Kidney (tissue), 14 donors: ENCODE results near the gene BCAS3. TPM values are rescaled to one million over a fixed set of nuclear protein-coding genes. Genes with fewer than 3 reads are reported as not detected.

Source experiments
- DNase-seq, 5 donors: peaks; one replicate each; pipeline ENCODE4 v3.0.0-alpha.2; 2013 to 2020
- FAIRE-seq: peaks from 2 replicates; lab custom pipeline; 2012; peaks lifted over from hg19 to GRCh38; lab: Jason Lieb, UNC
- H3K27ac ChIP-seq, 2 donors: one replicate each; pipeline ENCODE4 v1.7.0; 2013; ENCODE audit warnings: low read depth in 2 of 2, low read length in 2 of 2, inconsistent platforms in 1 of 2
- H3K27me3 ChIP-seq: one replicate; pipeline ENCODE4 v1.7.1; 2013; ENCODE audit warnings: low read length, inconsistent platforms; ENCODE audit not compliant: control insufficient read depth, insufficient read depth
- H3K36me3 ChIP-seq, 3 donors: one replicate each; pipeline versions ENCODE4 v1.7.0 to v1.7.1; 2013; ENCODE audit warnings: low read length in 3 of 3, control low read depth in 1 of 3, inconsistent platforms in 1 of 3; ENCODE audit not compliant: insufficient read depth in 3 of 3, control insufficient read depth in 2 of 3
- H3K4me1 ChIP-seq, 3 donors: one replicate each; pipeline versions ENCODE4 v1.7.0 to v1.7.1; 2013; ENCODE audit warnings: low read length in 3 of 3, inconsistent platforms in 1 of 3, low read depth in 1 of 3; ENCODE audit not compliant: control insufficient read depth in 2 of 3, insufficient read depth in 2 of 3
- H3K4me3 ChIP-seq, 3 donors: one replicate each; pipeline versions ENCODE4 v1.7.0 to v1.8.1; 2013; ENCODE audit warnings: low read length in 3 of 3, control low read depth in 1 of 3, inconsistent platforms in 1 of 3
- H3K9ac ChIP-seq, 3 donors: one replicate each; pipeline versions ENCODE4 v1.7.0 to v1.7.1; 2013; ENCODE audit warnings: low read length in 3 of 3, control low read depth in 1 of 3, inconsistent platforms in 1 of 3
- H3K9me3 ChIP-seq, 3 donors: one replicate each; pipeline versions ENCODE4 v1.7.0 to v1.7.1; 2013; ENCODE audit warnings: low read length in 3 of 3, control low read depth in 1 of 3, inconsistent platforms in 1 of 3; ENCODE audit not compliant: control insufficient read depth in 2 of 3, insufficient read depth in 1 of 3
- CTCF ChIP-seq: IDR thresholded peaks from 3 replicates; pipeline ENCODE4 v1.5.1; 2012; ENCODE audit warnings: mild to moderate bottlenecking, moderate library complexity, borderline replicate concordance; ENCODE audit not compliant: insufficient read depth; ENCODE audit errors: extremely low read depth
- intact Hi-C: fragments of 100-400 bp; cut with DNase I; formaldehyde crosslinking; loops from one replicate; pipeline ENCODE4 v1.11.1; 2022
- polyA plus RNA-seq: library from polyadenylated mRNA; stranded (reverse); fragments of 350-450 nt; fragmentation: Illumina TruSeq; extraction: RNeasy Lipid Tissue Mini Kit (QIAGEN cat#74804); gene quantifications from one replicate; pipeline ENCODE4 v1.2.3, GENCODE V29; 2014; ENCODE audit warnings: low read depth, low replicate concordance; ENCODE audit not compliant: insufficient read depth
- total RNA-seq: library from RNA; stranded (reverse); fragmentation: NEBNext Ultra II Directional; extraction: Animal tissue kit (Norgen Biotek cat#: 25700); gene quantifications from one replicate; pipeline ENCODE4 v1.2.1, GENCODE V29; 2021
- donor health status: control.
- donor health status: control.
- donor health status: control.
- donor health status: control.
- donor health status: control.
- donor health status: DM: yes; HTN: yes; CAD: no.
- donor health status: Normal renal cell carcinoma (clear cell type).

The BCAS3 gene
- total and polyA plus RNA-seq, 2 donors from 2014 or later, result 18.3 to 44.1 TPM

- no peak for FAIRE-seq
- no peak overlapping the region for H3K9ac ChIP-seq
- no peak overlapping the region for H3K4me3 ChIP-seq
- no peak for DNase-seq
- intact Hi-C loops, result no loop called here
- H3K4me1 ChIP-seq, result no peaks in the 10 kb centered on the region
- no peaks in the 10 kb centered on the region for H3K36me3 ChIP-seq
- H3K27me3 ChIP-seq, result no peaks in the 10 kb centered on the region
- H3K27ac ChIP-seq, result no peak overlapping the region
- no peaks in the 10 kb centered on the region for H3K9me3 ChIP-seq
- no peak for TF ChIP-seq CTCF
Observed at GRCh38 chr17:60819447-60820130, 141.9 kb downstream of the BCAS3 start.

- Histone ChIP-seq H3K27me3 (no peaks in the 10 kb centered on the region), H3K4me3 (no peak overlapping the region), H3K9me3 (no peaks in the 10 kb centered on the region), H3K27ac (no peak overlapping the region), H3K36me3 (no peaks in the 10 kb centered on the region), H3K9ac (no peak overlapping the region), H3K4me1 (no peaks in the 10 kb centered on the region)
- intact Hi-C loops, result no loop called here
- FAIRE-seq, result no peak
- no peak for DNase-seq
- no peak for TF ChIP-seq CTCF
Observed at GRCh38 chr17:60823515-60823914, 145.9 kb downstream of the BCAS3 start.

GRCh38 chr17:60825351-60825750 lies 147.7 kb downstream of the BCAS3 start:
- Histone ChIP-seq H3K36me3 (no peaks in the 10 kb centered on the region), H3K27me3 (no peaks in the 10 kb centered on the region), H3K27ac (no peak overlapping the region), H3K4me1 (no peaks in the 10 kb centered on the region), H3K9me3 (no peaks in the 10 kb centered on the region), H3K9ac (no peak overlapping the region), H3K4me3 (no peak overlapping the region)
- TF ChIP-seq CTCF, result no peak
- intact Hi-C loops, result no loop called here
- DNase-seq (no peak), FAIRE-seq (peak; percentile 46)

- no peak for DNase-seq
- Histone ChIP-seq H3K27me3 (no peaks in the 10 kb centered on the region), H3K27ac (no peak overlapping the region), H3K4me3 (no peak overlapping the region), H3K9me3 (no peaks in the 10 kb centered on the region), H3K9ac (no peak overlapping the region), H3K36me3 (no peaks in the 10 kb centered on the region), H3K4me1 (no peaks in the 10 kb centered on the region)
- intact Hi-C loops, result no loop called here
- no peak for TF ChIP-seq CTCF
- no peak for FAIRE-seq
Observed at GRCh38 chr17:60827943-60828342, 150.3 kb downstream of the BCAS3 start.
